HAP-1 (cell line): ENCODE measurements around the gene MIA2.
A peak's percentile ranks its signal among the peaks of the same experiment; 100 is the strongest.

Source experiments
- DNase-seq, 2 experiments: peaks; one replicate each; pipeline ENCODE4 v3.0.0-alpha.2; 2016 to 2020; ENCODE audit warnings: low spot score in 2 of 2
- H3K27me3 ChIP-seq: fragments of 250-450 bp; sonication (Bioruptor Pico); 2 replicates; pipeline ENCODE4 v1.5.1; 2020; ENCODE audit warnings: low read depth, mild to moderate bottlenecking, moderate library complexity
- H3K36me3 ChIP-seq: fragments of 250-450 bp; sonication (Bioruptor Pico); replicated peaks from 2 replicates; pipeline ENCODE4 v1.5.1; 2020; ENCODE audit warnings: mild to moderate bottlenecking
- H3K4me1 ChIP-seq: fragments of 250-450 bp; sonication (Bioruptor Pico); 2 replicates; pipeline ENCODE4 v1.5.1; 2020; ENCODE audit warnings: mild to moderate bottlenecking
- H3K4me3 ChIP-seq: fragments of 250-450 bp; sonication (Bioruptor Pico); 2 replicates; pipeline ENCODE4 v1.5.1; 2020; ENCODE audit warnings: mild to moderate bottlenecking, moderate library complexity
- H3K9me3 ChIP-seq: fragments of 250-450 bp; sonication (Bioruptor Pico); 2 replicates; pipeline ENCODE4 v1.5.1; 2020; ENCODE audit warnings: mild to moderate bottlenecking, moderate library complexity
- in situ Hi-C: fragments of 300-500 bp; cut with MboI; formaldehyde crosslinking; loops from 3 replicates; pipeline ENCODE4 v1.14.3; 2020; ENCODE audit warnings: low sequenced_read_pairs, inconsistent platforms, mixed read lengths

Gene MIA2

GRCh38 chr14:39422243-39422642, 188.5 kb downstream of the MIA2 start:
- DNase-seq: no peak
- Histone ChIP-seq H3K36me3 (no peaks in the 10 kb centered on the region), H3K4me1 (peaks cover 9% of the 10 kb centered on the region), H3K4me3 (no peak overlapping the region), H3K27me3 (no peaks in the 10 kb centered on the region), H3K9me3 (no peaks in the 10 kb centered on the region)
- in situ Hi-C loops: no loop called here

- Histone ChIP-seq H3K4me3 (no peak overlapping the region), H3K27me3 (no peaks in the 10 kb centered on the region), H3K36me3 (no peaks in the 10 kb centered on the region), H3K4me1 (peaks cover 12% of the 10 kb centered on the region), H3K9me3 (no peaks in the 10 kb centered on the region)
- no peak for DNase-seq
- in situ Hi-C loops: no loop called here
These were observed 190.1 kb downstream of the MIA2 start for GRCh38 chr14:39423793-39424192.

- in situ Hi-C loops: no loop called here
These were observed 192.2 kb downstream of the MIA2 start for GRCh38 chr14:39425947-39426346.

GRCh38 chr14:39426605-39427004, 192.9 kb downstream of the MIA2 start:
- no peak overlapping the region for H3K4me3 ChIP-seq
- H3K9me3 ChIP-seq: no peaks in the 10 kb centered on the region
- H3K4me1 ChIP-seq: peaks cover 17% of the 10 kb centered on the region
- no peaks in the 10 kb centered on the region for H3K27me3 ChIP-seq
- no peaks in the 10 kb centered on the region for H3K36me3 ChIP-seq
- DNase-seq: peak in 1 of 2 experiments; percentile 61
- in situ Hi-C loops: no loop called here

More at GRCh38 chr14:39425947-39426346, 192.2 kb downstream of the MIA2 start:
- Histone ChIP-seq H3K4me3 (no peak overlapping the region), H3K27me3 (no peaks in the 10 kb centered on the region), H3K4me1 (peaks cover 17% of the 10 kb centered on the region), H3K9me3 (no peaks in the 10 kb centered on the region), H3K36me3 (no peaks in the 10 kb centered on the region)
- DNase-seq: no peak

- Histone ChIP-seq H3K4me1 (peaks cover 17% of the 10 kb centered on the region), H3K9me3 (no peaks in the 10 kb centered on the region), H3K27me3 (no peaks in the 10 kb centered on the region), H3K36me3 (no peaks in the 10 kb centered on the region), H3K4me3 (no peak overlapping the region)
- in situ Hi-C loops: no loop called here
- DNase-seq: no peak
These were observed 194.4 kb downstream of the MIA2 start for GRCh38 chr14:39428118-39428517.

- no peaks in the 10 kb centered on the region for H3K36me3 ChIP-seq
- in situ Hi-C loops: no loop called here
- peak overlapping the region; percentile 77 for H3K4me3 ChIP-seq
- peak in 1 of 2 experiments; percentile 41 for DNase-seq
- no peaks in the 10 kb centered on the region for H3K9me3 ChIP-seq
- H3K4me1 ChIP-seq: peaks cover 17% of the 10 kb centered on the region
- no peaks in the 10 kb centered on the region for H3K27me3 ChIP-seq
These were observed 197.2 kb downstream of the MIA2 start for GRCh38 chr14:39430762-39431415.

- DNase-seq: peak; percentile 34 to 52
- H3K9me3 ChIP-seq: no peaks in the 10 kb centered on the region
- in situ Hi-C loops: no loop called here
- H3K27me3 ChIP-seq: no peaks in the 10 kb centered on the region
- peaks cover 12% of the 10 kb centered on the region for H3K4me1 ChIP-seq
- H3K4me3 ChIP-seq: peak overlapping the region; percentile 77
- H3K36me3 ChIP-seq: no peaks in the 10 kb centered on the region
These were observed 197.9 kb downstream of the MIA2 start for GRCh38 chr14:39431416-39432178.

- peak within 1 kb of the TSS; percentile 77 for H3K4me3 ChIP-seq
- DNase-seq: peak; percentile 92 to 96
- H3K27me3 ChIP-seq: no peaks in the 10 kb centered on the region
- no peaks in the 10 kb centered on the region for H3K9me3 ChIP-seq
- in situ Hi-C loops: no loop called here
- H3K4me1 ChIP-seq: peaks cover 8% of the 10 kb centered on the region; the same call in 1 of the 2 replicates
- no peaks in the 10 kb centered on the region for H3K36me3 ChIP-seq
These were observed 198.5 kb downstream of the MIA2 start, which contains the start of gene FBXO33 for GRCh38 chr14:39432179-39432618. FBXO33 (minus strand) TSS chr14:39432433; CDS start chr14:39432162, 271 bp downstream.

GRCh38 chr14:39432619-39433451, 199.1 kb downstream of the MIA2 start:
- peaks cover 8% of the 10 kb centered on the region; the same call in 1 of the 2 replicates for H3K4me1 ChIP-seq
- no peaks in the 10 kb centered on the region for H3K27me3 ChIP-seq
- H3K36me3 ChIP-seq: no peaks in the 10 kb centered on the region
- no peaks in the 10 kb centered on the region for H3K9me3 ChIP-seq
- in situ Hi-C loops: no loop called here
- H3K4me3 ChIP-seq: peak overlapping the region; percentile 77
- DNase-seq: peak; percentile 87 to 94

- H3K4me3 ChIP-seq: peak overlapping the region; percentile 77
- in situ Hi-C loops: no loop called here
- no peaks in the 10 kb centered on the region for H3K9me3 ChIP-seq
- no peaks in the 10 kb centered on the region for H3K36me3 ChIP-seq
- no peak for DNase-seq
- H3K4me1 ChIP-seq: peaks cover 7% of the 10 kb centered on the region; the same call in 1 of the 2 replicates
- H3K27me3 ChIP-seq: no peaks in the 10 kb centered on the region
These were observed 199.7 kb downstream of the MIA2 start for GRCh38 chr14:39433452-39433813.

GRCh38 chr14:39434401-39434800, 200.7 kb downstream of the MIA2 start:
- no peak for DNase-seq
- no peak overlapping the region for H3K4me3 ChIP-seq
- H3K4me1 ChIP-seq: peaks cover 6% of the 10 kb centered on the region; the same call in 1 of the 2 replicates
- no peaks in the 10 kb centered on the region for H3K36me3 ChIP-seq
- in situ Hi-C loops: no loop called here
- H3K27me3 ChIP-seq: no peaks in the 10 kb centered on the region
- no peaks in the 10 kb centered on the region for H3K9me3 ChIP-seq

- H3K4me1 ChIP-seq: peaks cover 2% of the 10 kb centered on the region; the same call in 1 of the 2 replicates
- H3K27me3 ChIP-seq: no peaks in the 10 kb centered on the region
- no peaks in the 10 kb centered on the region for H3K9me3 ChIP-seq
- in situ Hi-C loops: no loop called here
- no peaks in the 10 kb centered on the region for H3K36me3 ChIP-seq
- DNase-seq: no peak
- H3K4me3 ChIP-seq: no peak overlapping the region
These were observed 201.5 kb downstream of the MIA2 start for GRCh38 chr14:39435241-39435640.
